Liver (tissue), 2 donors: ENCODE measurements around the gene SDR39U1.

Source experiments
- EGR1 ChIP-seq, 2 donors: IDR thresholded peaks; 2 replicates each; pipeline ENCODE4 v1.6.1; 2016 to 2018; ENCODE audit warnings: antibody characterized with exemption in 2 of 2, low read depth in 2 of 2
- NR2F2 ChIP-seq: IDR thresholded peaks from 2 replicates; pipeline ENCODE4 v1.6.1; 2016; ENCODE audit warnings: antibody characterized with exemption
- TF ChIP-seq, protein P1 (sequence below): IDR thresholded peaks from 2 replicates; pipeline ENCODE4 v1.6.1; 2016; ENCODE audit warnings: antibody characterized with exemption
- donor health status: healthy.

DNA sequence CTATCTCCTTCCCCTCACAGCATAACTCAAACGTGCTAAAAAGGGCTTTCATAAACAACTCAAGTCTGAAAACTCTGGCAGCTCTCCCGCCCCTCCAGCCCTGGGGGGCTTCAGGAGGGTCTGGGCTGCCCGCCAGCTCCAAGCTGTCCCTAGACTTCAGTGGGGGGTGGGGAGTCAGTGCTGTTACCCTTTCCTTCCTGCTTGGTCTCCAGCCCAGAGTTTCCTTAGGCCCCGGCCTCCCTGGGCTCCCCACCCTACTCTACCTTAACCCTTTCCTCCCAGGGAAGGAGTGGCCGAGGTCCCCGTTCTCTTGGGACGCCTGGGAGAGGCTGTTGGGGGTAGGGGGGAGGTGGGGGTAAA lies 44.3 kb downstream of the SDR39U1 start:
- TF ChIP-seq, protein P1, sequence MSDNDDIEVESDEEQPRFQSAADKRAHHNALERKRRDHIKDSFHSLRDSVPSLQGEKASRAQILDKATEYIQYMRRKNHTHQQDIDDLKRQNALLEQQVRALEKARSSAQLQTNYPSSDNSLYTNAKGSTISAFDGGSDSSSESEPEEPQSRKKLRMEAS: no peak
- TF ChIP-seq EGR1 (IDR thresholded peaks at IDR 0.05; ENCODE audit: low read depth in 2 of 2): no peak
- TF ChIP-seq NR2F2: no peak
